Measurements from ENCODE around the gene AP4M1. TPM values are rescaled to one million over a fixed set of nuclear protein-coding genes. Genes with fewer than 3 reads are reported as not detected.
A peak's percentile ranks its signal among the peaks of the same experiment; 100 is the strongest.

The AP4M1 gene, protein sequence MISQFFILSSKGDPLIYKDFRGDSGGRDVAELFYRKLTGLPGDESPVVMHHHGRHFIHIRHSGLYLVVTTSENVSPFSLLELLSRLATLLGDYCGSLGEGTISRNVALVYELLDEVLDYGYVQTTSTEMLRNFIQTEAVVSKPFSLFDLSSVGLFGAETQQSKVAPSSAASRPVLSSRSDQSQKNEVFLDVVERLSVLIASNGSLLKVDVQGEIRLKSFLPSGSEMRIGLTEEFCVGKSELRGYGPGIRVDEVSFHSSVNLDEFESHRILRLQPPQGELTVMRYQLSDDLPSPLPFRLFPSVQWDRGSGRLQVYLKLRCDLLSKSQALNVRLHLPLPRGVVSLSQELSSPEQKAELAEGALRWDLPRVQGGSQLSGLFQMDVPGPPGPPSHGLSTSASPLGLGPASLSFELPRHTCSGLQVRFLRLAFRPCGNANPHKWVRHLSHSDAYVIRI
- total RNA-seq, result 19.7 TPM

- DNase-seq, result peak; percentile 99
These were observed at the start of gene AP4M1, which contains the start of gene MCM7 for GRCh38 chr7:100101016-100101862. Gene AP4M1, plus strand, starts transcription at chr7:100101643. Its CDS starts 72 bp downstream, at chr7:100101715. Gene MCM7, minus strand, starts transcription at chr7:100101397. Its CDS starts 103 bp downstream, at chr7:100101294.

DNA sequence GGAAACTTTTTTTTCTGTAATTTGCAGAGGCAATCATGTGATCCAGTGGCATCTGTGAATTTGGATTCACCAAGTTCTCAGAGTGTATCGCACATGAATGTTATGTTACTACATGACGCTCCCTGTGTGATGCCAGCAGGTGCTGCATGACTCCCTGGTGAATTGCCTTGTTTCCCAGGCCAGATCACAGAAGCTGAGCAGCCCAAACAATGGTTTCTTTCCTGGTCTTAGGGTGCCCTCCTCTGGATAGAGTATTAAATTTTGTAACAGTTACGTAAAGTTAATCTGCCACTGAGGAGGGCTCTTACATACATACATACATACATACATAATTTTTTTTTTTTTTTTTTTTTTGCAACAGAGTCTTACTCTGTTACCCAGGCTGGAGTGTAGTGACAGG lies 48.2 kb upstream of the AP4M1 start:
- DNase-seq, result peak; percentile 94

- DNase-seq, result no peak
These were observed 44.4 kb upstream of the AP4M1 start for GRCh38 chr7:100057006-100057405.

GRCh38 chr7:100059251-100059739 lies 42.1 kb upstream of the AP4M1 start:
- DNase-seq, result no peak

DNA sequence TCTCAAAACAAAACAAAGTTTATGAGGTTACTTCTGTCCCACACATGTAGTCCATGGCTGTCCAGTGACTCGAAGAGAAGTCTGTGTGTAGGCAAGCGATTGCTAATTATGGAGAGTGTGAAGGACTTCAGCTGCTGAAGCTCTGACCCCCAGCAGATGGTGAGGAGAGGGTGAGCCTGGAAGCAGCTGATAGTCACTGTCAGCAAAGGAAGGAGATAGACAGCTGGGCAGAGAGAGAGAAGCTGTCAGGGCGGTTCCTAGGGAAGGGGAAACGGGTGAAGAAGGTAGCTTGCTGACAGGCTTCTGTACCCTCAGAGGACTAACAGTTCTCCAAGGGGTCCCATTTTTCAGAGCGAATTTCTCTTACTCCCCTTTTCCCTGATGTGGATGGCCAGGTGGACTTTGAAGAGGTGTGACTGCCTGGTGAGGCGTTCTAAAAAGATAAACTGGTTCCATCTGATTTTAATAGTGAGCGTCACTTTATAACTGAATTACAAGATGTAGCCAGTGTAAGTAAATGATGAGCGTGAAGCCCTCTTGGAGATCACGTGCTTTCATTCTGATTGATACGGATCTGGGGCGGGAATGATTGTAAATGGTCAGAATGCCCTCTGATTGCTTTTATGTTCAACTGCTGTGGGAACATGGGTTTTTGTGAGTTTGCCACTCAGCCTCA lies 39.8 kb upstream of the AP4M1 start:
- peak; percentile 79 for DNase-seq

GRCh38 chr7:100063376-100063775 lies 38.1 kb upstream of the AP4M1 start:
- no peak for DNase-seq

DNA sequence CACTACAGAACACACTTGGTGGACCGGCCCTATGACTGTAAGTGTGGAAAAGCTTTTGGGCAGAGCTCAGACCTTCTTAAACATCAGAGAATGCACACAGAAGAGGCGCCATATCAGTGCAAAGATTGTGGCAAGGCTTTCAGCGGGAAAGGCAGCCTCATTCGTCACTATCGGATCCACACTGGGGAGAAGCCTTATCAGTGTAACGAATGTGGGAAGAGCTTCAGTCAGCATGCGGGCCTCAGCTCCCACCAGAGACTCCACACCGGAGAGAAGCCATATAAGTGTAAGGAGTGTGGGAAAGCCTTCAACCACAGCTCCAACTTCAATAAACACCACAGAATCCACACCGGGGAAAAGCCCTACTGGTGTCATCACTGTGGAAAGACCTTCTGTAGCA lies 37.3 kb upstream of the AP4M1 start:
- DNase-seq, result no peak

- peak; percentile 49 for DNase-seq
These were observed 35.8 kb upstream of the AP4M1 start for GRCh38 chr7:100065452-100066186.

GRCh38 chr7:100066953-100067352 lies 34.5 kb upstream of the AP4M1 start:
- DNase-seq, result no peak

DNA sequence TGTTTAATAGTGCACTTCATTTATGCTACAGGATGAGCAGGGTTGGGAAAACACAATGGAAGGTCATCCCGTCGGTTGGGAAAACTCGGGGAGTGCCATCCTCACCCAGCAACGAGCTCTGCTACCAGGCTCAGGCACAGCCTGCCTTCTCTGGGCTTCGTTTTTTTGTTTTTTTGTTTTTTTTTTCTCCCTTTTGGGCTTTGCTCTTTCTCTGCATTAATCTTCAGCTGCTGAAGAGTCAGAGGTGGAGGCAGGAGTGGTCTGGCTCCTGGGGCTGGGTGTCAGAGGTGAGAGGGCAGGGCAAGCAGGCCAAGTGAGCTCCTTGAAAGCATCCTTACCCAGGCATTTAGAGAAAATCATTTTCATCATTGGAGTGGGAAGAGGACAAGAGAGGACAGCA lies 31.5 kb upstream of the AP4M1 start:
- no peak for DNase-seq

- no peak for DNase-seq
These were observed 30.3 kb upstream of the AP4M1 start for GRCh38 chr7:100071018-100071723.

DNA sequence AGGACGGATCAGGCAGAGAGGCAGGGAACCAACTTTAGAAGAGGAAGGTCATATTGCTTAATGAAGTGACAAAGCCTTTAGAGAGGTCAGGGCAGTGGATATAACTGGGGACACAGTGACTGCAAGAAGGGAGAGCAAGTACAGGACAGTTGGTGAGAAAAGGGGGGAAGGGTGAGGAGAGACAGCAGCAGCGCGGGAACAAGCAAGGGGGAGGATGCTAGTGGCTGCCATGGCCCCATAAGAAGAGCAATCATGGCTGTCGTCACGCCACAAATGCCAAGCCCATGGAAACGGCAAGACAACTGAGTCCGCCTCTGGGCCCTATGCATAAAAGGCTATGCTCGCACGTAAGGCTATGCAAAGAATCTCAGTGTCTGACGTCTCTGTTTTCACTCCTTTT lies 29.0 kb upstream of the AP4M1 start:
- no peak for DNase-seq

GRCh38 chr7:100074841-100075240 lies 26.6 kb upstream of the AP4M1 start:
- no peak for DNase-seq

GRCh38 chr7:100075418-100075817 lies 26.0 kb upstream of the AP4M1 start:
- DNase-seq, result no peak

DNA sequence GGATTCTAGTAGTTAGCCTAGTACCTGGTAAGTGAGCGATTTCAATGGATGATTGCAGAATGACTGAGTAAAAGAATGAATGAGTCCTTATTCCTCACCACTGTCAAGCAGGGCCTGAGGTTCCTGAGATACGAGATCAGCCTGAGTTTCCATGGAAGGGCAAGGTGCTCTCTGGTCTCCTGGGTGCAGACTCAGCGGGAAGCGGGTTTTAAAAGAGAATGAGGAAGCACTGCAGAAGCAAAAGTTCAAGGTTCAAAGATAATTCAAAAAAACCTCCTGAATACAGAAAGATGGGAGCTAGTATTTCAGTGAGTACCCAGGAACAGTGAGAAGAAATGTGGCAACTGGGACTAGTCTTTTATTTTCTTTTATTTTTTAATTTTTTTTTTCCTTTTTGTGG lies 24.2 kb upstream of the AP4M1 start:
- no peak for DNase-seq

DNA sequence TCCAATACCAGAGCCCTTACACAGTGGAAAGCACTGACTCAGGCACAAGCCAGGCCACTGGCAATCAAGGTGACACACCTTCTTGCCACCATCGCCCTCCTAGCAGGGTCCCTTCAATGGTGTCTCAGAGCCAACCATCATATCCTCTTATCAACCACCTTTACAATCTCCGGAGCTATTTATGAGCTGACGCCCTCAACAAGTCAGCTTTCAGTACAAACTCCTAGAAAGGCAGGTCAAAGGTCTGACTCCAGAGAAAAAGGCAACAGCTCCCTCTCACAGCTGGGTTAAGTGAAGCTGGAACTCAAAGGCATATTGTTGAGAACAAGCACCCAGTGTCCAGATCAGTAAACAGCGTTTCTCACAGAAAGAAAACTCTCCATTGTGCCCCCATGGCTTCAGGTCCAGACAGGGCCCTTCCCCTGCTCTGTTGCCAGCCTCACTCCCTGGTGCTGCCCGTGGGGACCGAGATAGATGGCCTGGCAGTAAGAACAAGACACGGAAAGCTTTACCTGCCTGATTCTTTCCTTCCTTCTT lies 22.4 kb upstream of the AP4M1 start:
- no peak for DNase-seq

DNA sequence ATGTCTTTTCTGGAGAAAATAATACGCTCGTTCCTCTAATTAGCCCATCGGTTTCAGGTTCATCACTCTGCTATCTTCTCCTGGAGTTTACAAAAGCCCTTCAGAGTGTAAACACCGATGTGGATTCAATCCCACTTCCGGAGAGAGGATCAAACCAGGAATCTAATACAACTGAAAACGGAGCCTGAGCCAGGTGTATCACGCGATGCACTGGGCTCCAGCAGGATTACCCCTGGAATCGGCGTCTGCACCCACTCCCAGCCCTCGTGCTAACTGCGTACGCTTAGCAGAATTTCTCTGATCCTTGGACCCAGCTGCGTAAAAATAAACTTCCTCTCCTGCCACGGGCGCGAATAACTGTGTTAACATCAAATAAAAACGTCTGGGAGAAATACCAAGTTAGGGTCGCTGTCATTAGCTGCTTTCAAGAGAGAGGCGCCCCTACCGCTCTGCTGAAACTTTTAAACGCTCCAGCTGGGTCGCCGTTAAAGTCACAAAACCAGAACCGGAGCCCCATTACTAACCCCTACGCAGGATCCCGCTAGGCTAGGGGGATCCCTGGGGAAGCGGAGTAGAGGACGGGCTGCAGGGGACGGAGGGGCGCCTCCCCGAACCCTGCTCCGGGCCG lies 20.4 kb upstream of the AP4M1 start:
- no peak for DNase-seq

DNA sequence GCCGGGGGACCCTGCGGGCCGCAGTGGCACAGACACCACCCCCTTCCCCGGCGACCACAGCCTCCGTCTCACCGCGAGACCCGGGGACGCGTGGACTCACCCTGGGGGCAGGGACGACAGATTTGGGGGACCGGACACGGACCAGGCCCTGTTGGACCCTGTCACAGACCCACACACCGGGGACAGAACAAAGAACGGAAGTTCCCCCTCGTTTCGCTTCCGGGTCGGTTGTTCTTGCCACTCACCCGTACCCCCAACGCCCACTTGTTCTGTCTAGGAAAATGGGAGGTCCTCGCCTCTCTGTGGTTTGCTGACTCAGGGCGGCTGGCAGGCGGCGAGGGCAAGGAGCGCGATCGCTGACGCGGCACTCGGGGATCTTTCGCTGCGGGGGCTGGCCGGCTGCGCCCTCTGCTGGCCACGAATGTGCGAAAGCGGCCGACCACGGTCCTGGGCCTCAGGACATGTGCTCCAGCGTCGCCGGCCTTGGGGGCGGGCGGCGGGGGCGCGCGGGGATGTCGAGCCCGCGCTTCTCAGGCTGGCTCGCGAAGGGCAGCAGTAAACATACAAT lies 19.8 kb upstream of the AP4M1 start, which contains the start of gene ZNF3:
Gene ZNF3 (minus strand): TSS at position 189 of the 568 bp plus-strand sequence. CDS start 4,366 bp downstream, outside the sequence.
- peak; percentile 99 for DNase-seq

- no peak for DNase-seq
These were observed 18.5 kb upstream of the AP4M1 start for GRCh38 chr7:100082978-100083377.

DNA sequence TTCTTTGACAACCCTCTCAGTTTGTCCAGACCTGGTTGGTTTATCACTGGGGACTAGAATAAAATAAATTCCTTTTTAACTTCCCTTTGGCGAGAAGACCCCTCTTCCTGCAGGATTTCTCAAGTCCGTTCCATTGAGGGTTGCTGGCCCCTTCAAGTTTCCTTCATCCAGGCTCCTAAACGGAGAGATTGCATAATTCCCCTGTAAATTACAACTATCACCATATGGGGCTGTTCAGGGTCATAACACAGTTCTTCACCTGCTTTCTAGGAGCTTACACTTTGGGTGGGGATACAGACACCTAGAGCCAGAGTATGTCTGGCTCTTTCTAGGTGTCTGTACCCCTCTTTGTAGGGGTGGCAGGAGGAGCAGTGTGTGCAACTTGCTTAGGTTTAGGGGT lies 15.9 kb upstream of the AP4M1 start:
- DNase-seq, result no peak
